Left kidney (tissue), 2 donors: ENCODE measurements around the gene PTPRF. TPM values are rescaled to one million over a fixed set of nuclear protein-coding genes. Genes with fewer than 3 reads are reported as not detected.

Experiments
- DNase-seq: peaks from one replicate; pipeline ENCODE4 v3.0.0-alpha.2; 2013
- polyA plus RNA-seq: library from polyadenylated mRNA; unstranded; fragments of 120-200 nt; gene quantifications from one replicate; pipeline ENCODE4 v1.2.1, GENCODE V29; 2013; ENCODE audit not compliant: insufficient read length

The PTPRF gene
- polyA plus RNA-seq, 1 donor = 240 TPM

DNA sequence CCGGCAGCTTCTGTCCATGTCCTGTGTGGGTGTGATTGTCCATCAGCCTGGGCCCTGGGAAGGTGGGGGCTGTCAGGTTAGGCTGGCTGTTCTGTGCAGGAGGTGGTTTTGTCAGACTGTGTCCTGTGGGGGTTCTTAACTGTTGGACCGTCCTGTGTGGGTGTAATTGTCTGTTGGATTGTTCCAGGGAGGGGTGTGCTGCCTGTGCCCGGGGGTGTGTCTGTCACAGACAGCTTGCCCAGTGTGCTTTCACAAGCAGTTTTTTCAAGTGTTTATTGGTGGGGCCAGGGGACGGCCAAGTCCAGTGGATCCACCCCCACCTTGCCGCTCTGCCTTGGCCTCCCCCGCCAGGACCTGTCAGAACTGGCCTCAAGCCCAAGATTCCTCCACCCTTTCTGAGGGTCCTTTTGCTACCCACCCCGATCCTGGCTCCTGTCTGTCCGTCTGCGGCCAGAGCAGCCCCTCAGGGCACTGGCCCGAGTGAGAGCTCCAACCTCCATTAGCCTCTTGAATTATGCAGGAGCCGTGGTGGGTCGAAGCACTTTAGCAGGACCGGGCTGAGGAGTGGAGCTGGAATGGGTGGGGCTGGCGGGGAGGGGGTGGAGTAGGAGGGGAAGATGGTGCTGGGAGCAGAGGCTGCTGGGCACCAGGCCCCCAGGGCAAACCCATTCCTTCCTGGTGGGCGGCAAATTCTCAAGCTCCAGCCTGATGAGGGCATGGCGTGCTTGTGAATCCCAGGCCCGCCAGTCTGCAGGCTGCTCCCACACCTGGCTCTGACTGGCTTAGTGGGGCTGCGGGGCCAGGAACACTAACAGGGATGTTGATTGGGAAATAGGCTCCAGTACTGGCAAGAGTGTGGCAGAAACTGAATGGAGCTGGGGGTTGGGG is 47.2 kb downstream of the PTPRF start:
- no peak for DNase-seq

DNA sequence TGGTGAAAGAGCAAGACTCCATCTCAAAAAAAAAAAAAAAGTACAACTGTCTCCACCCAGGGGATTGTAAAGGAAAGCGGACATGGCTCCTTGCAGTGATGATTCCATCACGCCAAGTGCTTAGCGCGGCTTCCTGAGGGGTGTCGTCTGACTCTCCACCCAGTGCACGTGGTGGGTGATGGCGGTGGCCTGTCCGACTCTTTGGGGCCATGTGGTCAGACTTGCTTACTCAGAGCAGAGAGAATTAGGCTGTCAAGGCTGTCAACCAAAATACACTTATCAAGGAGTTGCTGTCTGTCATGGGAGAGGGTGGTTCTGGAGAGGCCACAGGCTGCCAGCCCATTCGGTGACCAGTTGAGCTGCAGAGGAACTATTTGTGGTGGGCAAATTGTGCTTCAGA is 49.4 kb downstream of the PTPRF start:
- no peak for DNase-seq

DNA sequence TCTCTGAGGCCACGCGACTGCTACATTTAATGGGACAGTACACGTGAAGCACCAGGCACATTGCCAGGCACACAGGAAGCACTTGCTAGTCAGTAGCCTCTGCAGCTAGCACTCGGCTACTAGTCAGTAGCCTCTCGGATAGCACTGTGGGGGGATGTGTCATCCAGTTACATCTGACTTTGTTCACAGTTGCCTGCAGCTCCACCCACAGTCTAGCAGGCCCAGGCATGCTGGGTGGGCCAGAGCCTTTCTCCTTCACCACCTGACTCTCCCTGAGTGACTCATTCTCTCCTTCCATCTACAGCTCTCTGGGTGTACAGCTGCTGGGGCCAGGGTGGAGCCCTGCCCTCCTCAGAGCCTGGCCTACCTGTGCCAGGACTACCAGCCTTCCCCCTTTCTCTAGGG is 51.5 kb downstream of the PTPRF start:
- no peak for DNase-seq

DNA sequence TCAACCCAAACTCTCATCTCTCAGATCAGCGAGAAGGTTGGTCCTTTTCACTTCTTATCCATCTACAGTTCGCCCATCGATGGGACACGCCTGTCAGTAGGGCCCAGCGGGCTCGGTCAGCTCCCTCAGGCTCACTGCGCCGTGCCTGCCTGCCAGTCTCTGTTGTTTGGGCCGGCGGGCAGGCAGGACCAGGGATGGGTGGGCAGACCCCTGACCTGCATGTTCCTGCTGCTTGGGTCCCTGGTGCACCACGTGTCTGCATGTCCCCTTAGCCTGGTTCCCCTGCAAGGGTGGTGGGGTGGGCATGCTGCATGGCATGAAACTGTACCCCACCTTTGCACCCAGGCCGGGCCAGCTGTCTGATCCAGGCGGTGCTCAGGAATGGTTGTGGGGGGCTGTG is 52.4 kb downstream of the PTPRF start:
- DNase-seq = no peak

DNA sequence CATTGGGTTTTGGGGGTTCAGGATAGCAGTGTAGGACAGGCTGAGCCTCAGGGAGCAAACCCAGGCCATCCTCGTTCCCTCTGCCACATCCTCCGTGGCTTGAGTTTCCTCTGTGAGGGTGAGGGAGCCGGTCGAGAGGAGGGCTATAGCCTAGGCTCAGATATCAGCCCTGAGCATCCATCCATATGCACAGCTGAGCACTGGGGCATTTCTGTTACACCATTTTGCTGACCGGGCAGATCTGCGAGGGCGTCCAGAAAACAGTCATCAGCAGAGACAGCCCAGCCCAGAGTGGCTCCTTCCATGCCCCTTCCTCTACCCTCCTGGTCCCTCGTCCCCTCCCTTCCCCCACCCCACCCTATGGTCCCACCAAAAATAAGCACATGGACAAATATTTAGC is 53.5 kb downstream of the PTPRF start:
- DNase-seq = peak; percentile 36

DNA sequence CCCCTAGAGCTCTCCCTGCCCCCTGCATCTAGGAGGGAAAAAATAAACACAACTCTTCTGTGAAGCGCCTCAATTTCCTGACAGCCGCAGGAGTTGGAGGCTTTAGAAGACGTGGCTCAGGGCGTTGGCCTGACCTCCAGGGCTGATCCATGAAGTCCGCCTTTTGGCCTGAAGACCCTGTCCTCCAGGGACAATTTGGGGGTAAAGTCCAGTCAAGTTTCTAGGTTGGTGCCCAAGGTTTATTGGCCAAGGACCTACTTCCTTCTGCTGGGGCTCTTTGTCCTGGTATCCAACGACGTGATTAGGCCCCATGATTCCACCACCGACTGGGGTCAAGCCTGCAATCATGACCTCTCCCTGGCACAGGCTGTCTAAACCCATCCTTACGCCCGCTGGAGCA is 54.9 kb downstream of the PTPRF start:
- no peak for DNase-seq

DNA sequence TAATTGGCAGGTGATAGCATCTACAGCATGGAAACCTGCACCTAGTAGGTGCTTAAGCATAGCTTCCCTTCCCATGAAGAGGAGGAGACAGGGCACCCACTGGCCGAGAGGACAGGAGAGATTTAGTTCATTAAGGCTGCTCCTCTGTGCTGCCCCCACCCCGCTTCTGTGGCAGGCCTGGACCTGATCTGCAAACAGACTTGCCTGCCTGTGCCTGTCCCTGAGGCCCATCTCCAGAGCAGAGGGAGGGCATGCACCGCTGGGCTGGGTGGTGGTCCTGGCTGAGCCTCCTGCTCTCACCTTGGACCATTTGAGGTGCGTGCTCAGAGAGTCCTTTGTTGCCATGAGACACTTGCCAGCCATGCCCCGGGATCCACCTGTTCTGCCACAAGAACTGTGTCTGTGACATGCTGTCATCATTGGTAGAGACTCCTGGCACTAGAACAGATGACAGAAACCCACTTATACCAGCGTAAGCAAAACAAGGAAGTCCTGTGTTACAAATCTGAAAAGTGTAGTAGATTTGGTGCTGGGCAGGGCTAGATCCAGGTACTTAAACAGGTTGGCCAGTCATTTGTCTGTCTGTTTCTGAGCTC is 55.6 kb downstream of the PTPRF start:
- DNase-seq = no peak

DNA sequence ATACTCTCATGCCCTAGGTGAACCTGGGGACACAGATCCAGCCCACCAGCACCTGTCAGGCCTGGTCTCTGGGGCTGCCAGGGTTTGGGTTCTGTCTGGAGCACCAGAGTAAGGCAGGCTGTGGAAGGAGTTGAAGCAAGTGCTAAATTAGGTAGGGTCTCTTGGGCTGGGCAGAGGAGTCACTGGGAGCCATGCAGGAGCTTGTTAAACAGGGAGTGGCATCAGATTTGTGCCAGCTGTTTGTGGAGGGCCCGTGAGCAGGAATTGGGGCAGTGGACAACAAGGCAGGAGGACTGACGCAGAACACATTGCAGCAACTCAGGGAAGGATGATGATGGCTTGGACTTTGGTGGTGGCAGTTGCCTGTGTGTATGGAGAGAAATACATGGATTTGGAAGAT is 56.3 kb downstream of the PTPRF start:
- no peak for DNase-seq

DNA sequence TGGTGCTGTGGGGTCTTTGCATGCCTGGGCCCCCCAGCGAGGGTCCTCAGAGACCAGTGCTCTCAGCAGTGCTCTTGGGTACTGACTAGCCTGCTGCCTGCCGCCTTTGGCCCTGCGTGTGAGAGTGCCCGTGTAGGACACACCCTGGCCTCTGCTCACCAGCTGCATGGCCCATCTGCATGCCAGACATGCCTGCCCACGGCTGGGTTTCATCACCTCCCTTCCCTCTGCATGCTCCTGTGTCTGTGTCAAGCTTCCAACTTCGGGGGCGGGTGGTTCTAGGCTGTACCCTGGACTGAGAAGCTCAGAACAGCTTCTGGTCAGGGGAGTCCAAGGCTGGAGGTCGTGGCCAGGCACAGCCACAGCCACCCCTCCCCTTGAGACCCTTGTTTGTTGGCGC is 56.9 kb downstream of the PTPRF start:
- no peak for DNase-seq

DNA sequence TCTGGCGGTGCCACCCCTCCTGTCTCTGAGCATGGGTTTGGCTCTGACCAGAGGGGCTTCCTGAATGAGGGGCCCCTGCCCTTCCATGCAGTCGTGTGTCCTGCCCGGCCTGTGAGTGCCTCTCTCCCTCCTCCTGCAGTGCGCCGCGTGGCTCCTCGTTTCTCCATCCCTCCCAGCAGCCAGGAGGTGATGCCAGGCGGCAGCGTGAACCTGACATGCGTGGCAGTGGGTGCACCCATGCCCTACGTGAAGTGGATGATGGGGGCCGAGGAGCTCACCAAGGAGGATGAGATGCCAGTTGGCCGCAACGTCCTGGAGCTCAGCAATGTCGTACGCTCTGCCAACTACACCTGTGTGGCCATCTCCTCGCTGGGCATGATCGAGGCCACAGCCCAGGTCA is 57.9 kb downstream of the PTPRF start:
- no peak for DNase-seq

DNA sequence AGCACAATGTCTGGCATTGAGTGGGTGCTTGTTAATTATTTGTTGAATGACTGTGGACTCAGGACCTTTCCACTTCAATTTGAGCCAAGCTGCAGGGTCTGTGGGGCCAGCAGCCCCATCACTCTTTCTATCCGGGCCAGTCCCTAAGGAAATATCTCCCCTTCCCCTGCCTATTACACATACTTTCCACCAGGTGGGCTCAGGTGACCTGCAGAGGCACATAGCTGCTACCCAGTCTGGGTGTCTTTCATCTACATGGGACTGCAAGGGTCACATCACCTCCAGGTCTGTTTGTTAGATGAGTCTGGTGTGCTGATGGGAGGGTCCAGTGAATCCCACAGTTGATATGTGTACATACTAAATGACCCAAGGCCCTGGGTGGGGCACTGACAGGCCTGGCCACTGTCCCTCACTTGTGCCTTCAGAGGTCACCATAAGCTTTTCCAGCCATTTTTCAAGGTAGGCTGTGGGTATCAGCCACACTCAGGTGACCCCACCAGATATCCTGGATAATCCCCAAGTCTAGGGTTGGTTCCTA is 59.8 kb downstream of the PTPRF start:
- no peak for DNase-seq

DNA sequence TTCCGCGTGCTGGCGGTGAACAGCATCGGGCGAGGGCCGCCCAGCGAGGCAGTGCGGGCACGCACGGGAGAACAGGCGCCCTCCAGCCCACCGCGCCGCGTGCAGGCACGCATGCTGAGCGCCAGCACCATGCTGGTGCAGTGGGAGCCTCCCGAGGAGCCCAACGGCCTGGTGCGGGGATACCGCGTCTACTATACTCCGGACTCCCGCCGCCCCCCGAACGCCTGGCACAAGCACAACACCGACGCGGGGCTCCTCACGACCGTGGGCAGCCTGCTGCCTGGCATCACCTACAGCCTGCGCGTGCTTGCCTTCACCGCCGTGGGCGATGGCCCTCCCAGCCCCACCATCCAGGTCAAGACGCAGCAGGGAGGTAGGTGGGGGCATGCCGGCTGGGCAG is 60.5 kb downstream of the PTPRF start:
- DNase-seq = no peak

DNA sequence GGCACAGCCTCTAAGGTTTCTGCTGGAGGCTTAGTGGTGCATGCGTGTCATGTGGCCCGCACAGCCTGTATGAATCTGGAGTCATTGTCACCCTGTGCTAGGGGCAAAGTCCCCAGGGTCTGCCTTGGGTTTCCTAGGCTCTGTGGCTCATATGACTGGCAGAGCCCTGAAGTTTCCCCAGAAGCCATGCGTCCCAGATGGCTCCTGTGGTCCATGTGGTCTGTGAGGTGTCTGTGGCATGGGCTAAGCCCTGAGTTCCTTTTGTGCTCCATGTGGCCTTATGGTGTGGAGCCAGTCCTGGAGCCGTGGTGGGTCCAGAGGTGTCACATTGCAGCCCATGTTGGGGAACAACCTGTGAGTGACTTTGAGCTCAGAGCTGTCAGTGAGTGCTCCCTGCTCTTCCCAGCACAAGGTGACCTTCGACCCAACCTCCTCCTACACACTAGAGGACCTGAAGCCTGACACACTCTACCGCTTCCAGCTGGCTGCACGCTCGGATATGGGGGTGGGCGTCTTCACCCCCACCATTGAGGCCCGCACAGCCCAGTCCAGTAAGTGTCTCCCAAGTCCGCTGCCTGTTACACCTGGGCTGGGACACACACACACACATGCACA is 61.5 kb downstream of the PTPRF start:
- DNase-seq = no peak

DNA sequence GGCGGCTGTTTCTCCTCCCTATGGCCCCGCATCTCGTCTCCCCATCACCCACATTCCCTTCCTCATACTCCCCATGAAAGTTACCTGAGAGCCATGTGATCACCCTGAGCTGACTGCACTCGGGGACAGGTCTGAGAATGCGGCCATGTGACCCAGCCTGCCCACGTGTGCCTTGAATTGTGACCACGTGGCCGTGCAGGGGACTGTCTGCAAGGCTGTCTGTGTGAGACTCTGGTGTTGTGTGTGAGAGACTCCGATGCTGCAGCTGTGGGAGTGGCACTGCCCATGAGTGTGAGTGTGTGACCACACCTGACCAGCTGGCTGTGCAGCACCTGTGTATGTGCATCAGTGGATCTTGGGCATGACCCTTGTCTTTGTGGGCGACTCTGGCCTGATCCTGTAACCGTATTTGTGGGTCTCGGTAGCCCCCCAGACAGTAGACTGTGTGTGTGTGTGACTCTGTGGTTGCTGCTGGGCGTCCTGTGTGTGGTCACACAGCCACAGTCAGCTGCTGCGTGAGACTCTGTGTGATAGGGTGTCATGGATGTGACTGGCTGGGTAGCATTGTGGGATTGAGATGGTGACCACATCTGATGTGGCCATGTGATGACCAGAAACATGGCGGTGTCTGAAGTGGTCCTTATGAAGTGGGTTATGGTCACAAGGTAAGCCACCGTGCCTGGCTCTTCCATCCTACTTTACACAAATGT is 62.4 kb downstream of the PTPRF start:
- no peak for DNase-seq

DNA sequence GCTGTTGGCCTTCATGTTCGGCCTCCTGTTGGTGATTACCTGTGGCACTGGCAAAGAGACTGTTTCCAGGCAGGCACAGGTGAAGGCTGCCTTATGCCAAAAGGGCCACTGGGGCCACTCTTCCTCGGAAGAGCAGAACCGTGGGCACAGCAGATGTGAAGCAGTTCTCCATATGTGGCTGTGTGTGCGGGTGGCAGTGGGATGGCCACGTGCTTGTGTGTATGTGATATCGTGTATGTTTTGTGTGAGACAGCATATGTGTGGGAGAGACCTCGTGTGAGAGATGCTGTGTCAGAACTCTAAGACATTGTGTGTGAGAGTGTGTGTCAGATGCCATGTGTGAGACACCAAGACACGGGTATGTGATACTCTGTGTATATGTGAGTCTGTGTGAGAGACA is 65.9 kb downstream of the PTPRF start:
- DNase-seq = no peak

DNA sequence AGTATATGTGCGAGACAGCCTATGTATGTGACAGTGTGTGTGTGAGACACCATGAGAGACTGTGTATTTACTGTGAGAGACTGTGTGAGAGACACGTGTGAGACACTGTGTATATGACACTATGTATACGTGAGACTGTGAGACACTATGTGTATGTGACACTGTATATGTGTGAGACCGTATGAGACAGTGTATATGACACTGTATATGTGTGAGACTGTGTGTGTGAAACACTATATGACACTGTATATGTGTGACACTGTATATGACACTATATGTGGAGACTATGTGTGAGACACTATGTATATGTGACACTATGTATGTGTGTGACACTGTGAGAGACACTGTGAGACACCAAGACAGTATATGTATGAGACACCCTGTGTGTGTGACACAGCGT is 66.3 kb downstream of the PTPRF start:
- no peak for DNase-seq

DNA sequence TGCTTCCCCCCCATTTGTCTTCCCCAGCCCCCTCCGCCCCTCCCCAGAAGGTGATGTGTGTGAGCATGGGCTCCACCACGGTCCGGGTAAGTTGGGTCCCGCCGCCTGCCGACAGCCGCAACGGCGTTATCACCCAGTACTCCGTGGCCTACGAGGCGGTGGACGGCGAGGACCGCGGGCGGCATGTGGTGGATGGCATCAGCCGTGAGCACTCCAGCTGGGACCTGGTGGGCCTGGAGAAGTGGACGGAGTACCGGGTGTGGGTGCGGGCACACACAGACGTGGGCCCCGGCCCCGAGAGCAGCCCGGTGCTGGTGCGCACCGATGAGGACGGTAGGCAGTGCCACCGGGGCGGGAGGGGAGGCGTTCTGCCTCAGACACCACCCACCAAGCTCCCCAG is 67.0 kb downstream of the PTPRF start:
- DNase-seq = no peak

DNA sequence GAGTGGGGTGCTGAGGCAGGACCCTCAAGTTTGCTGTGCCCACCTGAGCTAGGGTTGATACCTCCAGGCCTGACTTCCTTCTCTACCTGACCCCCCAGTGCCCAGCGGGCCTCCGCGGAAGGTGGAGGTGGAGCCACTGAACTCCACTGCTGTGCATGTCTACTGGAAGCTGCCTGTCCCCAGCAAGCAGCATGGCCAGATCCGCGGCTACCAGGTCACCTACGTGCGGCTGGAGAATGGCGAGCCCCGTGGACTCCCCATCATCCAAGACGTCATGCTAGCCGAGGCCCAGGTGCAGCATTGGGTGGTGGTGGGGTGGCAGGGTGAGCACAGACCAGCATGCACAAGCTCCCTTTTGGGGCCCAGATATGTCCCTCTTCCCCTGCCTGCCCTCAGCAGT is 67.9 kb downstream of the PTPRF start:
- no peak for DNase-seq

DNA sequence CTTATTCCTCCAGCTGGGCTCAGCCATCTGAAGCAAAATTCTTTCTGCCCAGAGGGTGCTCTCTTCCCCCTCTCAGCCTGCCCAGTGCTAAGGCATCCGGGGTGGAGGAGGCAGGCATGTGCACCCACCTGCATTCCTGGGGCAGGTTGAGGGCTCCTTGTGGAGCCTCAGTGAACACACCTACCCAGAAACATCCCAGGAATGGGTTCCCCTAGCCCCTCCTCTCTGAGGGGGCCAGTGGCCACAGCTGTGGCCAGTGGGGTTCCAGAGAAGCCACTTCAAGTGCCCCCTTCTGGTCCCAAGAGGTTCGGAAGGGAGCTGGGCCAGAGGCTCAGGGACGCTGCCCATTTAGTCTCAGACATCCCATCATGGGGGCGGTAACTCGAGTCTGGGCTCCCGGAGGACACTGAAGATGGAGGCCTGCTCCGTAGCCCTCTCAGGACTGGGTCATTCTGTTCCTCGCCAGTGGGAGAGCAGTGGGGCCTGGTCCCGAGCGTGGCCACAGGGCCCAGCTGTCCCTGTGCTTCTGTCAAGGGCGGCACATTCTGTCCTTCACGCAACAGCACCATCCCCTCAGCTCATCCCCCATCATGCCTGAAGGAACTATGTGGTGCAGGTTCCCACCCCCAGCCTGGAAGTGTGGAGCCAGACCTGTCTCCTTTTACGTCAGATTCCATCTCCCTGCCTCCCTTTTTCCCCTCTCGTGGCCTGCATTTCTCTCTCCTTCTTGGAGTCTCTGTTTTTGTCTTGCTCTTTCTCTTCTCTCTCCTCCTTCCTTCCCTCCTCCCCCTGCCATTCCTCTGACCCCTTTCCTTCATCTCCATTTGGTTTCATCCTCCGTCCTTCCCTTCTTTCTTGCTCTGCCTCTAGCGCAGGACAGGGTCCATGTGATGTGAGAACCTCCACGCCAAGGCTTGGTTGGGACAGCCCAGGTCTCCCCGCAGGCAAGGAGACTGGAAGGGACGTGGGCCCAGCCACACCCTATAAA is 69.6 kb downstream of the PTPRF start:
- no peak for DNase-seq

DNA sequence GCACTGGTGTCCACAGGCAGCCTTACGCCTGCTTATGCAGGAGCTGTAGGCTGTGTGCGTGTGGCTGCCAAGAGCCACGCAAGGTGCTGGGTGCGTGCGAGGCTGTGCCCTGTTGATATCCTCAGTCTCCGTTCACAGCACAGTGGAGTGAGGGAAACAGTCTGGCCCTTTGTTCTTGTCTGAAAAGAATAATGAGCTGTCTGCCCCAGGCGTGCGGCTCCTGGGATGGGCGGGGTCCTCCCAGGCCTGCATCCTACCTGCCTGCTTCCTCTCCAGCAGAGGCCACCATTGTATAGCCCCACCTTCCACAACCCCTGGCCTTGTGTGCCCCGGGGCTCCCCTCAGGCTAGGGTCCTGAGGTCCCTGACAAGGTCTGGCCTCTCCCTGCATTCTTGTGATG is 72.3 kb downstream of the PTPRF start:
- DNase-seq = no peak

DNA sequence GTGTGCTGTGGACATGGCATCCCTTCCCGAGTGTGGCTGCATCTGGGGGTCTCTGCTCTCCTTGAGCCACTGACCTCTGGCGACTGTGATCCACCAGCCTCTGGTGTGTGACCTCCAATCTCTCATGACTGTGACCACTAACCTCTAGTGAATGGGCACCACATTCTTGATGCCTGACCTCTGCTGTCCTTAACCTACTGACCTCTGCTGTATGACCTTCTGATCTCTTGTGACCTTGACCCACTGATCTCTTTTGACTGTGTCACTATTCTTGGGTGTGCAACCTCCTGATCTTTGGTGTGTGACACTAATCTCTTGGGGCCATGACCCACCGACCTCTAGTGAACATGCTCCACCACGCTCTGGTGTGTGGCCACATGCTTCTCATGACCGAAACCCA is 73.5 kb downstream of the PTPRF start:
- no peak for DNase-seq
